ENCODE data around the gene AHNAK. TPM values are rescaled to one million over a fixed set of nuclear protein-coding genes. Genes with fewer than 3 reads are reported as not detected.
"Not testable (repeated sequence)": the region's sequence is repeated elsewhere in the genome, so short reads cannot be mapped to it uniquely, and the experiment has no call there.

AHNAK gene
- total RNA-seq, 2 donors from 2014 or later = 168 to 241 TPM

- no peak for DNase-seq
- 85 to 90% methylated on average over 15 of the region's 15 CpGs for whole genome bisulfite sequencing, 2 donors
- intact Hi-C loops (cut with DNase I) = no loop called here
Observed at GRCh38 chr11:62450543-62451240, 95.9 kb downstream of the AHNAK start.

GRCh38 chr11:62449912-62450311 lies 96.7 kb downstream of the AHNAK start:
- H3K4me3 ChIP-seq; ATAC-seq; H3K27me3 ChIP-seq; H3K9me3 ChIP-seq; DNase-seq; H3K36me3 ChIP-seq (replicated peaks in 1 of 2; ENCODE audit: insufficient read depth in 1 of 2, low read depth in 2 of 2); intact Hi-C loops (cut with DNase I); H3K27ac ChIP-seq: not testable (repeated sequence)
- peaks cover 14% of the 10 kb centered on the region for H3K4me1 ChIP-seq
- WGBS, 2 donors = 66 to 79% methylated on average over 7 of the region's 7 CpGs

More at GRCh38 chr11:62450543-62451240, 95.9 kb downstream of the AHNAK start:
- TF ChIP-seq POLR2A (IDR thresholded peaks at IDR 0.05) (no peak), CTCF (IDR thresholded peaks at IDR 0.05) (no peak)
- no peaks in the 10 kb centered on the region for H3K27me3 ChIP-seq
- H3K4me3 ChIP-seq = no peak overlapping the region
- no peaks in the 10 kb centered on the region for H3K9me3 ChIP-seq
- no peak overlapping the region for H3K27ac ChIP-seq
- H3K36me3 ChIP-seq (replicated peaks in 1 of 2; ENCODE audit: insufficient read depth in 1 of 2, low read depth in 2 of 2) = no peaks in the 10 kb centered on the region
- H3K4me1 ChIP-seq = peaks cover 7% of the 10 kb centered on the region
- ATAC-seq = no peak

GRCh38 chr11:62449451-62449851 lies 97.2 kb downstream of the AHNAK start:
- DNase-seq = peak in 3 of 4 donors; percentile 20 to 58 (median 52)
- intact Hi-C loops (cut with DNase I) = no loop called here
- H3K27ac ChIP-seq = peak overlapping the region in 2 of 4 donors; percentile 12 to 21

DNA sequence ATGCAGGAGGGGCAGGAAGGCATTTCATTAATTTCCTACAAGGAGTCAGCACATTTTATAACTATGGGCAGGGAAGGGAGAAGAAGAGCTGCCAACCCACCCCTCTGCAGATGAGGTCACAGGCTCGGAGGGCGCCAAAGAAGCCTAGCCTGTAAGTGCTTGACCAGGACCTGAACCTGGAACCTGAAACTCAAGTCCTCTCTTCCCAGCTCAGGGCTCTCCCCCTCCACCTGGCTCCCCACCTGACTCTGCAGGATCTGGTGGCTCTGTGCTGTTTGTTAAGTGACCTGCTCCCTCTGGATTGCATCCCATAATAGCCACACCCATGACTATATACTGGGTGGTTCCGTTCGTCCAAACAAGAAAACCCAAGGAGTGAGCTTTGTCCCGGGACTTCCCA lies 100.5 kb downstream of the AHNAK start:
- no peak for DNase-seq
- WGBS, 2 donors = 64% methylated on average over 5 of the region's 5 CpGs
- Histone ChIP-seq H3K27ac (no peak overlapping the region), H3K27me3 (no peaks in the 10 kb centered on the region), H3K36me3 (replicated peaks in 1 of 2; ENCODE audit: insufficient read depth in 1 of 2, low read depth in 2 of 2) (no peaks in the 10 kb centered on the region), H3K4me3 (no peak overlapping the region), H3K4me1 (peaks cover 19% of the 10 kb centered on the region), H3K9me3 (no peaks in the 10 kb centered on the region)
- ATAC-seq = no peak
- intact Hi-C loops (cut with DNase I) = no loop called here
- TF ChIP-seq CTCF (IDR thresholded peaks at IDR 0.05) = no peak
- no peak for TF ChIP-seq POLR2A (IDR thresholded peaks at IDR 0.05)

More at GRCh38 chr11:62449451-62449851, 97.2 kb downstream of the AHNAK start:
- TF ChIP-seq POLR2A (IDR thresholded peaks at IDR 0.05) (no peak), CTCF (IDR thresholded peaks at IDR 0.05) (no peak)
- Histone ChIP-seq H3K27me3 (no peaks in the 10 kb centered on the region), H3K4me1 (peaks cover 18% of the 10 kb centered on the region), H3K4me3 (no peak overlapping the region), H3K9me3 (no peaks in the 10 kb centered on the region), H3K36me3 (replicated peaks in 1 of 2; ENCODE audit: insufficient read depth in 1 of 2, low read depth in 2 of 2) (no peaks in the 10 kb centered on the region)
- ATAC-seq = peak; percentile 43
- WGBS, 2 donors = 44 to 59% methylated on average over 6 to 9 of the region's 9 CpGs

GRCh38 chr11:62445314-62445740 lies 101.3 kb downstream of the AHNAK start:
- Histone ChIP-seq H3K4me1 (peaks cover 19% of the 10 kb centered on the region), H3K27ac (peak overlapping the region in 3 of 4 donors; percentile 22 to 70 (median 41)), H3K36me3 (replicated peaks in 1 of 2; ENCODE audit: insufficient read depth in 1 of 2, low read depth in 2 of 2) (no peaks in the 10 kb centered on the region), H3K4me3 (no peak overlapping the region), H3K27me3 (no peaks in the 10 kb centered on the region), H3K9me3 (no peaks in the 10 kb centered on the region)
- peak; percentile 49 for ATAC-seq
- 46 to 51% methylated on average over 5 of the region's 5 CpGs for WGBS, 2 donors
- TF ChIP-seq CTCF (IDR thresholded peaks at IDR 0.05) = no peak
- intact Hi-C loops (cut with DNase I) = no loop called here
- DNase-seq = peak in 3 of 4 donors; percentile 24 to 45 (median 33)
